ENCODE results near the gene HIBADH. TPM values are rescaled to one million over a fixed set of nuclear protein-coding genes. Genes with fewer than 3 reads are reported as not detected.
"Not testable (repeated sequence)": the region's sequence is repeated elsewhere in the genome, so short reads cannot be mapped to it uniquely, and the experiment has no call there.

Gene HIBADH
- total RNA-seq, 2 experiments from 2014 or later: 21.9 to 22.6 TPM

GRCh38 chr7:27520815-27521790 lies 141.6 kb downstream of the HIBADH start:
- POLR2A ChIA-PET: no interaction called here
- DNase-seq: no peak
- no peak overlapping the region for H3K27ac Mint-ChIP-seq
- CTCF ChIA-PET: no interaction called here
- no peaks in the 10 kb centered on the region for H3K9me3 Mint-ChIP-seq
- peaks cover 12% of the 10 kb centered on the region for H3K36me3 Mint-ChIP-seq
- no peaks in the 10 kb centered on the region for H3K27me3 Mint-ChIP-seq
- intact Hi-C loops (cut with micrococcal nuclease): no loop called here
- H3K4me3 Mint-ChIP-seq: no peak overlapping the region
- no peaks in the 10 kb centered on the region for H3K4me1 Mint-ChIP-seq (ENCODE audit: low read depth)

GRCh38 chr7:27519793-27520469 lies 142.8 kb downstream of the HIBADH start:
- H3K9me3 Mint-ChIP-seq: no peaks in the 10 kb centered on the region
- H3K36me3 Mint-ChIP-seq: peaks cover 5% of the 10 kb centered on the region
- H3K4me3 Mint-ChIP-seq: no peak overlapping the region
- intact Hi-C loops (cut with micrococcal nuclease): no loop called here
- ChIA-PET POLR2A (no interaction called here), CTCF (no interaction called here)
- no peaks in the 10 kb centered on the region for H3K27me3 Mint-ChIP-seq
- DNase-seq: no peak
- no peak overlapping the region for H3K27ac Mint-ChIP-seq
- no peaks in the 10 kb centered on the region for H3K4me1 Mint-ChIP-seq (ENCODE audit: low read depth)

- ChIA-PET CTCF (no interaction called here), POLR2A (no interaction called here)
- Mint-ChIP-seq H3K9me3 (no peaks in the 10 kb centered on the region), H3K4me3 (no peak overlapping the region), H3K4me1 (ENCODE audit: low read depth) (no peaks in the 10 kb centered on the region), H3K27ac (no peak overlapping the region), H3K27me3 (no peaks in the 10 kb centered on the region), H3K36me3 (no peaks in the 10 kb centered on the region)
- intact Hi-C loops (cut with micrococcal nuclease): no loop called here
- no peak for DNase-seq
These were observed 143.9 kb downstream of the HIBADH start for GRCh38 chr7:27518561-27519350.

- Mint-ChIP-seq H3K36me3 (no peaks in the 10 kb centered on the region), H3K9me3 (no peaks in the 10 kb centered on the region), H3K4me1 (ENCODE audit: low read depth) (no peaks in the 10 kb centered on the region), H3K27me3 (no peaks in the 10 kb centered on the region), H3K27ac (no peak overlapping the region), H3K4me3 (no peak overlapping the region)
- DNase-seq: no peak
- ChIA-PET CTCF (no interaction called here), POLR2A (no interaction called here)
- intact Hi-C loops (cut with micrococcal nuclease): no loop called here
These were observed 146.3 kb downstream of the HIBADH start for GRCh38 chr7:27516421-27516820.

GRCh38 chr7:27515933-27516332 lies 146.8 kb downstream of the HIBADH start:
- Mint-ChIP-seq H3K4me3 (no peak overlapping the region), H3K4me1 (ENCODE audit: low read depth) (no peaks in the 10 kb centered on the region), H3K27me3 (no peaks in the 10 kb centered on the region), H3K27ac (no peak overlapping the region), H3K36me3 (no peaks in the 10 kb centered on the region), H3K9me3 (no peaks in the 10 kb centered on the region)
- ChIA-PET POLR2A (no interaction called here), CTCF (no interaction called here)
- intact Hi-C loops (cut with micrococcal nuclease): no loop called here
- no peak for DNase-seq

- no peak for DNase-seq
- H3K36me3 Mint-ChIP-seq: no peaks in the 10 kb centered on the region
- H3K27ac Mint-ChIP-seq: no peak overlapping the region
- ChIA-PET POLR2A (no interaction called here), CTCF (no interaction called here)
- no peaks in the 10 kb centered on the region for H3K9me3 Mint-ChIP-seq
- H3K4me1 Mint-ChIP-seq (ENCODE audit: low read depth): no peaks in the 10 kb centered on the region
- intact Hi-C loops (cut with micrococcal nuclease): no loop called here
- no peaks in the 10 kb centered on the region for H3K27me3 Mint-ChIP-seq
- no peak overlapping the region for H3K4me3 Mint-ChIP-seq
These were observed 147.8 kb downstream of the HIBADH start for GRCh38 chr7:27514861-27515260.

GRCh38 chr7:27513885-27514284 lies 148.8 kb downstream of the HIBADH start:
- Mint-ChIP-seq H3K27me3 (no peaks in the 10 kb centered on the region), H3K4me1 (ENCODE audit: low read depth) (no peaks in the 10 kb centered on the region), H3K4me3 (no peak overlapping the region), H3K9me3 (no peaks in the 10 kb centered on the region), H3K27ac (no peak overlapping the region), H3K36me3 (no peaks in the 10 kb centered on the region)
- ChIA-PET CTCF (no interaction called here), POLR2A (no interaction called here)
- intact Hi-C loops (cut with micrococcal nuclease): no loop called here
- no peak for DNase-seq

- H3K36me3 Mint-ChIP-seq; intact Hi-C loops (cut with micrococcal nuclease); H3K9me3 Mint-ChIP-seq; H3K27me3 Mint-ChIP-seq; H3K4me1 Mint-ChIP-seq (ENCODE audit: low read depth); H3K27ac Mint-ChIP-seq; CTCF ChIA-PET; POLR2A ChIA-PET; DNase-seq; H3K4me3 Mint-ChIP-seq: not testable (repeated sequence)
These were observed 151.3 kb downstream of the HIBADH start for GRCh38 chr7:27511370-27511769.

- H3K4me3 Mint-ChIP-seq: no peak overlapping the region
- no peaks in the 10 kb centered on the region for H3K36me3 Mint-ChIP-seq
- peaks cover 2% of the 10 kb centered on the region for H3K9me3 Mint-ChIP-seq
- H3K4me1 Mint-ChIP-seq (ENCODE audit: low read depth): no peaks in the 10 kb centered on the region
- no peak for DNase-seq
- ChIA-PET POLR2A (no interaction called here), CTCF (no interaction called here)
- no peaks in the 10 kb centered on the region for H3K27me3 Mint-ChIP-seq
- intact Hi-C loops (cut with micrococcal nuclease): no loop called here
- H3K27ac Mint-ChIP-seq: no peak overlapping the region
These were observed 152.1 kb downstream of the HIBADH start for GRCh38 chr7:27510541-27510940.

- POLR2A ChIA-PET; intact Hi-C loops (cut with micrococcal nuclease); H3K4me1 Mint-ChIP-seq (ENCODE audit: low read depth); DNase-seq; H3K4me3 Mint-ChIP-seq; CTCF ChIA-PET; H3K27ac Mint-ChIP-seq; H3K27me3 Mint-ChIP-seq; H3K36me3 Mint-ChIP-seq; H3K9me3 Mint-ChIP-seq: not testable (repeated sequence)
These were observed 160.8 kb downstream of the HIBADH start for GRCh38 chr7:27501879-27502278.

GRCh38 chr7:27501001-27501400 lies 161.7 kb downstream of the HIBADH start:
- no peak overlapping the region for H3K27ac Mint-ChIP-seq
- intact Hi-C loops (cut with micrococcal nuclease): no loop called here
- no peak overlapping the region for H3K4me3 Mint-ChIP-seq
- H3K9me3 Mint-ChIP-seq: peaks cover 5% of the 10 kb centered on the region
- no peaks in the 10 kb centered on the region for H3K4me1 Mint-ChIP-seq (ENCODE audit: low read depth)
- no peaks in the 10 kb centered on the region for H3K27me3 Mint-ChIP-seq
- ChIA-PET CTCF (no interaction called here), POLR2A (no interaction called here)
- no peak for DNase-seq
- H3K36me3 Mint-ChIP-seq: no peaks in the 10 kb centered on the region

GRCh38 chr7:27492224-27492623 lies 170.5 kb downstream of the HIBADH start:
- CTCF ChIA-PET: no interaction called here
- no peaks in the 10 kb centered on the region for H3K36me3 Mint-ChIP-seq

More at GRCh38 chr7:27492224-27492623, 170.5 kb downstream of the HIBADH start:
- no peak overlapping the region for H3K27ac Mint-ChIP-seq
- H3K4me1 Mint-ChIP-seq (ENCODE audit: low read depth): no peaks in the 10 kb centered on the region
- peaks cover 4% of the 10 kb centered on the region for H3K27me3 Mint-ChIP-seq
- H3K4me3 Mint-ChIP-seq: no peak overlapping the region
- peaks cover 2% of the 10 kb centered on the region for H3K9me3 Mint-ChIP-seq
- intact Hi-C loops (cut with micrococcal nuclease): no loop called here
- POLR2A ChIA-PET: no interaction called here
- DNase-seq: no peak
